Fibroblast of lung (primary cell): ENCODE measurements around the gene ADM. TPM values are rescaled to one million over a fixed set of nuclear protein-coding genes. Genes with fewer than 3 reads are reported as not detected.

Experiments
- DNase-seq, 2 donors: peaks; one replicate each; pipeline versions ENCODE4 v3.0.0 to v3.0.0-alpha.2; 2010; ENCODE audit warnings: low read depth in 2 of 2
- H2AFZ ChIP-seq: 2 replicates; pipeline ENCODE4 v1.5.1; 2012; ENCODE audit warnings: low read length, control low read depth, inconsistent platforms
- H3K27ac ChIP-seq: 2 replicates; pipeline ENCODE4 v1.5.1; 2011; ENCODE audit warnings: low read length, control low read depth; ENCODE audit not compliant: insufficient read depth
- H3K27me3 ChIP-seq: 2 replicates; pipeline ENCODE4 v1.5.1; 2011; ENCODE audit warnings: mild to moderate bottlenecking, low read length; ENCODE audit not compliant: control insufficient read depth, insufficient read depth
- H3K36me3 ChIP-seq: 2 replicates; pipeline ENCODE4 v1.5.1; 2011; ENCODE audit warnings: low read length; ENCODE audit not compliant: control insufficient read depth, insufficient read depth
- H3K4me1 ChIP-seq: 2 replicates; pipeline ENCODE4 v1.5.1; 2011; ENCODE audit warnings: low read length; ENCODE audit not compliant: control insufficient read depth, insufficient read depth; ENCODE audit errors: extremely low read depth
- H3K4me2 ChIP-seq: 2 replicates; pipeline ENCODE4 v1.5.1; 2011; ENCODE audit warnings: low read length, control low read depth; ENCODE audit not compliant: insufficient read depth; ENCODE audit errors: extremely low read depth
- H3K4me3 ChIP-seq, 4 experiments: fragments of 200-600 bp in 1 of 4; sonication (generic) in 1 of 4; replicated peaks in 1 of 4; 2 replicates each; pipeline ENCODE4 v1.5.1; 2011 to 2016; ENCODE audit warnings: low read length in 4 of 4, low read depth in 3 of 4, mild to moderate bottlenecking in 3 of 4, control low read depth in 2 of 4, inconsistent platforms in 1 of 4, mixed read lengths in 1 of 4; ENCODE audit not compliant: insufficient read depth in 1 of 4; ENCODE audit errors: control extremely low read depth in 1 of 4
- H3K79me2 ChIP-seq: 2 replicates; pipeline ENCODE4 v1.5.1; 2012; ENCODE audit warnings: mild to moderate bottlenecking, low read length, inconsistent platforms; ENCODE audit not compliant: control insufficient read depth, insufficient read depth
- H3K9ac ChIP-seq: 2 replicates; pipeline ENCODE4 v1.5.1; 2011; ENCODE audit warnings: mild to moderate bottlenecking, low read length, control low read depth; ENCODE audit not compliant: insufficient read depth
- H3K9me3 ChIP-seq: 2 replicates; pipeline ENCODE4 v1.5.1; 2012; ENCODE audit warnings: low read depth, low read length; ENCODE audit not compliant: control insufficient read depth, insufficient read depth
- H4K20me1 ChIP-seq: 2 replicates; pipeline ENCODE4 v1.5.1; 2011; ENCODE audit warnings: low read length; ENCODE audit not compliant: control insufficient read depth, insufficient read depth; ENCODE audit errors: extremely low read depth
- CTCF ChIP-seq, 2 donors: IDR thresholded peaks in 1 of 2; conservative IDR thresholded peaks in 1 of 2; 1 replicate in 1 of 2; 2 replicates in 1 of 2; pipeline ENCODE4 v1.5.1; 2011 to 2012; ENCODE audit warnings: low read length in 2 of 2, control low read depth in 1 of 2, inconsistent platforms in 1 of 2, low read depth in 1 of 2, mild to moderate bottlenecking in 1 of 2
- EZH2 ChIP-seq: IDR thresholded peaks from 2 replicates; pipeline ENCODE4 v1.5.1; 2012; ENCODE audit warnings: low read length, control low read depth, mild to moderate bottlenecking; ENCODE audit errors: missing control alignments
- polyA plus RNA-seq, 2 donors: library from polyadenylated mRNA; depleted of rRNA in 1 of 2; stranded (reverse) in 1 of 2; unstranded in 1 of 2; fragments of >200 nt; gene quantifications; 2 replicates each; pipeline ENCODE4 v1.2.1, GENCODE V29; 2011 to 2012; ENCODE audit warnings: missing spikeins in 1 of 2
- total RNA-seq: library from RNA; depleted of rRNA; stranded (reverse); fragments of >200 nt; gene quantifications from 2 replicates; pipeline ENCODE4 v1.2.1, GENCODE V29; 2014

ADM gene
- total and polyA plus RNA-seq, 2 donors (not counting 1 experiment from before 2014, with no cell fraction given), result 989 to 1,010 TPM

GRCh38 chr11:10288881-10289764 is 15.8 kb upstream of the ADM start:
- no peak overlapping the region for H2AFZ ChIP-seq
- no peak for DNase-seq
- H3K27me3 ChIP-seq, result no peaks in the 10 kb centered on the region
- H3K9me3 ChIP-seq, result no peaks in the 10 kb centered on the region
- peaks cover 1% of the 10 kb centered on the region for H3K36me3 ChIP-seq
- H4K20me1 ChIP-seq, result no peaks in the 10 kb centered on the region
- no peak for TF ChIP-seq CTCF (conservative IDR thresholded peaks at IDR 0.05 in 1 of 2, IDR thresholded peaks at IDR 0.05 in 1 of 2; ENCODE audit: low read depth in 1 of 2, low read length in 2 of 2)
- TF ChIP-seq EZH2, result no peak
- peaks cover 6% of the 10 kb centered on the region for H3K4me1 ChIP-seq
- no peak overlapping the region for H3K27ac ChIP-seq
- no peak overlapping the region for H3K4me3 ChIP-seq
- no peak overlapping the region for H3K9ac ChIP-seq
- H3K4me2 ChIP-seq, result no peak overlapping the region
- H3K79me2 ChIP-seq, result peaks cover 82% of the 10 kb centered on the region

- H3K4me2 ChIP-seq, result no peak overlapping the region
- no peak overlapping the region for H2AFZ ChIP-seq
- no peaks in the 10 kb centered on the region for H3K27me3 ChIP-seq
- TF ChIP-seq EZH2 (no peak), CTCF (conservative IDR thresholded peaks at IDR 0.05 in 1 of 2, IDR thresholded peaks at IDR 0.05 in 1 of 2; ENCODE audit: low read depth in 1 of 2, low read length in 2 of 2) (no peak)
- H3K4me3 ChIP-seq, result no peak overlapping the region
- H3K79me2 ChIP-seq, result peaks cover 77% of the 10 kb centered on the region
- no peak overlapping the region for H3K27ac ChIP-seq
- peaks cover 1% of the 10 kb centered on the region for H3K36me3 ChIP-seq
- DNase-seq, result no peak
- no peaks in the 10 kb centered on the region for H4K20me1 ChIP-seq
- H3K9ac ChIP-seq, result no peak overlapping the region
- no peaks in the 10 kb centered on the region for H3K9me3 ChIP-seq
- H3K4me1 ChIP-seq, result peaks cover 6% of the 10 kb centered on the region
Observed at GRCh38 chr11:10289765-10290380, 15.0 kb upstream of the ADM start.

- peak overlapping the region; percentile 60 for H3K4me2 ChIP-seq
- H3K9me3 ChIP-seq, result no peaks in the 10 kb centered on the region
- peak overlapping the region; percentile 92 for H3K27ac ChIP-seq
- H2AFZ ChIP-seq, result no peak overlapping the region
- H3K79me2 ChIP-seq, result peaks cover 63% of the 10 kb centered on the region
- H4K20me1 ChIP-seq, result no peaks in the 10 kb centered on the region
- peak overlapping the region in 2 of 4 experiments; percentile 6 to 77 for H3K4me3 ChIP-seq
- no peak overlapping the region for H3K9ac ChIP-seq
- DNase-seq, result peak in 1 of 2 donors; percentile 30
- peaks cover 6% of the 10 kb centered on the region for H3K4me1 ChIP-seq
- H3K27me3 ChIP-seq, result no peaks in the 10 kb centered on the region
- TF ChIP-seq CTCF (conservative IDR thresholded peaks at IDR 0.05 in 1 of 2, IDR thresholded peaks at IDR 0.05 in 1 of 2; ENCODE audit: low read depth in 1 of 2, low read length in 2 of 2), result no peak
- TF ChIP-seq EZH2, result no peak
- peaks cover 1% of the 10 kb centered on the region for H3K36me3 ChIP-seq
Observed at GRCh38 chr11:10291801-10292638, 12.9 kb upstream of the ADM start.
